ENCODE data around the gene ZNF235. TPM values are rescaled to one million over a fixed set of nuclear protein-coding genes. Genes with fewer than 3 reads are reported as not detected.
"Not testable (repeated sequence)": the region's sequence is repeated elsewhere in the genome, so short reads cannot be mapped to it uniquely, and the experiment has no call there.

The ZNF235 gene
- total RNA-seq (10 to 100 TPM; 13.0 to 15.9 TPM), polyA plus RNA-seq (1 to 10 TPM; 1.9 to 5.1 TPM)

GRCh38 chr19:44304659-44305193, at the start of gene ZNF235:
Gene ZNF235 (minus strand): TSS chr19:44305025. CDS start chr19:44303404, 1,621 bp downstream.
- peaks cover 5% of the 10 kb centered on the region for H3K36me3 ChIP-seq (ENCODE audit: insufficient read depth, low read length)
- ChIA-PET POLR2A (ENCODE audit: partially characterized antibody) (interaction anchor here (0.6 to 2.7 kb wide), 7 partner anchors 92 to 303 kb away, joined by 3 to 13 read pairs (median 4); partner anchors contain the start of genes ZNF180, ZNF226, ZNF227 and ZNF234), CTCF (ENCODE audit: partially characterized antibody) (interaction anchor here (0.6 to 1.3 kb wide), 2 partner anchors 209 to 997 kb away, joined by 3 to 4 read pairs; no protein-coding TSS in a partner anchor)
- H3K4me1 ChIP-seq (ENCODE audit: insufficient read depth, low read length) = peaks cover 13% of the 10 kb centered on the region
- H3K4me3 ChIP-seq (ENCODE audit: low read length in 2 of 2) = peak within 1 kb of the TSS; percentile 74 to 85
- H3K27ac ChIP-seq (ENCODE audit: low read depth, low read length) = peak within 1 kb of the TSS; percentile 48
- Mint-ChIP-seq H3K9me3 (peaks cover 0 to 28% (median 15%) of the 10 kb centered on the region in 8 donors), H3K27me3 (peaks cover 2 to 5% of the 10 kb centered on the region in 2 donors), H3K27ac (peak within 1 kb of the TSS; percentile 35 to 90 (median 77)), H3K4me3 (peak within 1 kb of the TSS; percentile 89 to 95 (median 93)), H3K36me3 (peaks cover 26 to 39% of the 10 kb centered on the region in 2 donors), H3K4me1 (peaks cover 8 to 25% (median 15%) of the 10 kb centered on the region in 4 donors)
- H3K27me3 ChIP-seq (ENCODE audit: insufficient read depth, low read length) = no peaks in the 10 kb centered on the region
- no peaks in the 10 kb centered on the region for H3K9me3 ChIP-seq (ENCODE audit: control insufficient read depth in 1 of 2, low read length in 2 of 2)
- DNase-seq = peak; percentile 62 to 72 (median 66)
- intact Hi-C loops (cut with micrococcal nuclease) = loop anchor here (1.0 to 10.0 kb wide), 4 partner anchors 92 to 280 kb away; partner anchors contain the start of genes ZNF222, ZNF225, ZNF226 and ZNF227

- H3K9me3 Mint-ChIP-seq = peaks cover 0 to 74% (median 43%) of the 10 kb centered on the region in 8 donors
- peaks cover 0 to 2% of the 10 kb centered on the region in 2 donors for H3K27me3 Mint-ChIP-seq
- Histone ChIP-seq H3K4me1 (ENCODE audit: insufficient read depth, low read length) (no peaks in the 10 kb centered on the region), H3K4me3 (ENCODE audit: low read length in 2 of 2) (no peak overlapping the region), H3K27me3 (ENCODE audit: insufficient read depth, low read length) (no peaks in the 10 kb centered on the region), H3K9me3 (ENCODE audit: control insufficient read depth in 1 of 2, low read length in 2 of 2) (no peaks in the 10 kb centered on the region), H3K36me3 (ENCODE audit: insufficient read depth, low read length) (no peaks in the 10 kb centered on the region), H3K27ac (ENCODE audit: low read depth, low read length) (no peak overlapping the region)
- DNase-seq = no peak
- H3K4me1 Mint-ChIP-seq = no peaks in the 10 kb centered on the region
- POLR2A ChIA-PET (ENCODE audit: partially characterized antibody) = no interaction called here
- H3K36me3 Mint-ChIP-seq = peaks cover 4 to 5% of the 10 kb centered on the region in 2 donors
- no peak overlapping the region for H3K27ac Mint-ChIP-seq
- H3K4me3 Mint-ChIP-seq = no peak overlapping the region
- CTCF ChIA-PET (ENCODE audit: partially characterized antibody) = no interaction called here
- intact Hi-C loops (cut with micrococcal nuclease) = no loop called here
Measured at GRCh38 chr19:44346556-44346955, 41.7 kb upstream of the ZNF235 start.

GRCh38 chr19:44345959-44346358, 41.1 kb upstream of the ZNF235 start:
- Histone ChIP-seq H3K36me3 (ENCODE audit: insufficient read depth, low read length) (no peaks in the 10 kb centered on the region), H3K27me3 (ENCODE audit: insufficient read depth, low read length) (no peaks in the 10 kb centered on the region), H3K9me3 (ENCODE audit: control insufficient read depth in 1 of 2, low read length in 2 of 2) (no peaks in the 10 kb centered on the region), H3K27ac (ENCODE audit: low read depth, low read length) (no peak overlapping the region), H3K4me1 (ENCODE audit: insufficient read depth, low read length) (no peaks in the 10 kb centered on the region), H3K4me3 (ENCODE audit: low read length in 2 of 2) (no peak overlapping the region)
- ChIA-PET CTCF (ENCODE audit: partially characterized antibody) (no interaction called here), POLR2A (ENCODE audit: partially characterized antibody) (no interaction called here)
- H3K4me1 Mint-ChIP-seq = no peaks in the 10 kb centered on the region
- H3K36me3 Mint-ChIP-seq = peaks cover 3 to 6% of the 10 kb centered on the region in 2 donors
- no peak overlapping the region for H3K27ac Mint-ChIP-seq
- peaks cover under 1 to 76% (median 42%) of the 10 kb centered on the region in 8 donors for H3K9me3 Mint-ChIP-seq
- intact Hi-C loops (cut with micrococcal nuclease) = no loop called here
- no peak for DNase-seq
- peaks cover 0 to 1% of the 10 kb centered on the region in 2 donors for H3K27me3 Mint-ChIP-seq
- H3K4me3 Mint-ChIP-seq = no peak overlapping the region

GRCh38 chr19:44344255-44344654, 39.4 kb upstream of the ZNF235 start:
- Histone ChIP-seq H3K4me1 (ENCODE audit: insufficient read depth, low read length) (no peaks in the 10 kb centered on the region), H3K27me3 (ENCODE audit: insufficient read depth, low read length) (no peaks in the 10 kb centered on the region), H3K9me3 (ENCODE audit: control insufficient read depth in 1 of 2, low read length in 2 of 2) (no peaks in the 10 kb centered on the region), H3K4me3 (ENCODE audit: low read length in 2 of 2) (no peak overlapping the region), H3K36me3 (ENCODE audit: insufficient read depth, low read length) (no peaks in the 10 kb centered on the region), H3K27ac (ENCODE audit: low read depth, low read length) (no peak overlapping the region)
- Mint-ChIP-seq H3K4me3 (no peak overlapping the region), H3K27me3 (peaks cover 0 to 1% of the 10 kb centered on the region in 2 donors), H3K9me3 (peaks cover 3 to 75% (median 34%) of the 10 kb centered on the region in 8 donors), H3K27ac (no peak overlapping the region), H3K36me3 (peaks cover 3 to 4% of the 10 kb centered on the region in 2 donors), H3K4me1 (no peaks in the 10 kb centered on the region)
- ChIA-PET CTCF (ENCODE audit: partially characterized antibody) (no interaction called here), POLR2A (ENCODE audit: partially characterized antibody) (no interaction called here)
- intact Hi-C loops (cut with micrococcal nuclease) = no loop called here
- no peak for DNase-seq

GRCh38 chr19:44341794-44342193, 37.0 kb upstream of the ZNF235 start:
- H3K9me3 Mint-ChIP-seq = peaks cover 3 to 71% (median 32%) of the 10 kb centered on the region in 8 donors
- H3K4me1 Mint-ChIP-seq = no peaks in the 10 kb centered on the region
- Histone ChIP-seq H3K27ac (ENCODE audit: low read depth, low read length) (no peak overlapping the region), H3K9me3 (ENCODE audit: control insufficient read depth in 1 of 2, low read length in 2 of 2) (no peaks in the 10 kb centered on the region), H3K27me3 (ENCODE audit: insufficient read depth, low read length) (no peaks in the 10 kb centered on the region), H3K4me1 (ENCODE audit: insufficient read depth, low read length) (no peaks in the 10 kb centered on the region), H3K36me3 (ENCODE audit: insufficient read depth, low read length) (no peaks in the 10 kb centered on the region), H3K4me3 (ENCODE audit: low read length in 2 of 2) (no peak overlapping the region)
- H3K27me3 Mint-ChIP-seq = no peaks in the 10 kb centered on the region
- ChIA-PET POLR2A (ENCODE audit: partially characterized antibody) (no interaction called here), CTCF (ENCODE audit: partially characterized antibody) (no interaction called here)
- no peak overlapping the region for H3K4me3 Mint-ChIP-seq
- intact Hi-C loops (cut with micrococcal nuclease) = no loop called here
- peaks cover 5 to 12% of the 10 kb centered on the region in 2 donors for H3K36me3 Mint-ChIP-seq
- H3K27ac Mint-ChIP-seq = no peak overlapping the region
- no peak for DNase-seq

- H3K4me1 Mint-ChIP-seq; H3K36me3 ChIP-seq (ENCODE audit: insufficient read depth, low read length); H3K4me3 Mint-ChIP-seq; H3K27me3 Mint-ChIP-seq; intact Hi-C loops (cut with micrococcal nuclease); H3K4me3 ChIP-seq (ENCODE audit: low read length in 2 of 2); H3K4me1 ChIP-seq (ENCODE audit: insufficient read depth, low read length); POLR2A ChIA-PET (ENCODE audit: partially characterized antibody); CTCF ChIA-PET (ENCODE audit: partially characterized antibody); H3K27ac ChIP-seq (ENCODE audit: low read depth, low read length); DNase-seq; H3K27me3 ChIP-seq (ENCODE audit: insufficient read depth, low read length); H3K27ac Mint-ChIP-seq: not testable (repeated sequence)
- H3K9me3 ChIP-seq (ENCODE audit: control insufficient read depth in 1 of 2, low read length in 2 of 2) = peaks cover 0 to 35% of the 10 kb centered on the region in 2 donors
- peaks cover 8 to 84% (median 63%) of the 10 kb centered on the region in 8 donors for H3K9me3 Mint-ChIP-seq
- H3K36me3 Mint-ChIP-seq = peaks cover 16 to 48% of the 10 kb centered on the region in 2 donors
Measured at GRCh38 chr19:44334639-44335038, 29.8 kb upstream of the ZNF235 start.

- Mint-ChIP-seq H3K27me3 (peaks cover 2 to 4% of the 10 kb centered on the region in 2 donors), H3K36me3 (peaks cover 20 to 48% of the 10 kb centered on the region in 2 donors), H3K4me1 (no peaks in the 10 kb centered on the region), H3K27ac (no peak overlapping the region), H3K4me3 (no peak overlapping the region), H3K9me3 (peaks cover 11 to 84% (median 70%) of the 10 kb centered on the region in 8 donors)
- intact Hi-C loops (cut with micrococcal nuclease) = no loop called here
- Histone ChIP-seq H3K36me3 (ENCODE audit: insufficient read depth, low read length) (no peaks in the 10 kb centered on the region), H3K27ac (ENCODE audit: low read depth, low read length) (no peak overlapping the region), H3K27me3 (ENCODE audit: insufficient read depth, low read length) (no peaks in the 10 kb centered on the region), H3K4me3 (ENCODE audit: low read length in 2 of 2) (no peak overlapping the region), H3K4me1 (ENCODE audit: insufficient read depth, low read length) (no peaks in the 10 kb centered on the region), H3K9me3 (ENCODE audit: control insufficient read depth in 1 of 2, low read length in 2 of 2) (peaks cover 0 to 35% of the 10 kb centered on the region in 2 donors)
- ChIA-PET CTCF (ENCODE audit: partially characterized antibody) (no interaction called here), POLR2A (ENCODE audit: partially characterized antibody) (no interaction called here)
- no peak for DNase-seq
Measured at GRCh38 chr19:44332145-44332544, 27.3 kb upstream of the ZNF235 start.

All from CD4-positive, alpha-beta memory T cell (primary cell).